HG02973 (cell line): ENCODE data around the gene KCNQ5.

Experiments
- ATAC-seq: cut with Tn5 transposase; IDR thresholded peaks from one replicate; pipeline ENCODE4 v1.9.1; 2021; ENCODE audit warnings: moderate library complexity; ENCODE audit not compliant: unreplicated experiment

The KCNQ5 gene

DNA sequence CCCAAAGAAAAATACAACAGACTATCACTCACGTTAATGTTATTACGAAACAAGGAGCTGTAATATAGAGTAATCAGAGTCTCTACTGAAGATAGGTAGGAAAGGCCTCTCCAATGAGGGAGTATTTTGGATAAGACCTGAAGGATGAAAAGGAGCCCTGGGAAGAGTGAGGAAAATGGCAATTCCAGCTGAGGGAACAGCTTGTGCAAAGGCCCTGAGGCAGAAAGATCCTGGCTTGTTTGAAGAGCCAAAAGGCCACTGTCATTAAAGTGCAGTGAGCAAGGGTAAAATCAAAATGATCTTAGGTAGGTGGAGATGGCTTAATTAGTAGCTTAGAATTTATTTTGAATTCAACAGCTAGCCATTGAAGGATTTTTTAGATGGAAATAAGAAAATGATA lies 464.9 kb downstream of the KCNQ5 start:
- no peak for ATAC-seq

- peak; percentile 84 for ATAC-seq
These were observed 466.4 kb downstream of the KCNQ5 start for GRCh38 chr6:73088138-73088813.

DNA sequence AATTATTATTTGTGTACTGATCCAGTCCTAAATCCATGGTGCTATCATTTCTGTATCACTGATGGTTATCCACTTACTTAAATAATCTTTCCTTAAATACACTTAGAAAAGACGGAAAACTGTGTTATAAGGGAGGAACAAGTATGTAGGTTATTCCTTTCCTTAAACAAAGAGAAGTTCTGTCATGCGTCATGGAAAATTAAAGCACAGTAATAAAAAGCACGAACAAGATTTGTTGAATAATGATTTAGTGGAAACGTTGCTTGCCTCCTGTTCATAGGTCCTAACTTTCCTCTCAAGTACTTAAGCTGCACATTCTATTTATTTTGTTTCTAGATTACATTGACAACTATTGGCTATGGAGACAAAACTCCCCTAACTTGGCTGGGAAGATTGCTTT lies 483.1 kb downstream of the KCNQ5 start:
- no peak for ATAC-seq

DNA sequence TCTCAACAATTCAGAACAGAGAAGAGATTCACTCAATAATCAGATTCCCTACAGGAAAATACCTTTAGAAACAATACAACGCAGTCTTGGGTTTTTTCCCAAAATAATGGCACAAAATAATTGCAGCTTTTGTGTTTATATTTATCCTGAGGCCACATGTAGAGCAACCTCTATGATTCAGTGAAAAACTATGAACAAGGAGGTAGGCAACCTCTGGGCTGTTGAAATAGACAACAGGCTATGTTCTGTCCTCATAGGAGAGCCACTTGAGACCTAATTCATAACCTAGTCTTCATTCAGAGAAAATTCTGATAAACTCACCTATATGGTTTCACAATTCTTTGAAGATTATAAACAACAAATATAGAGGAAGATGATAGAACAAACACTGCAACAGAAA lies 485.2 kb downstream of the KCNQ5 start:
- ATAC-seq = no peak

- no peak for ATAC-seq
These were observed 487.1 kb downstream of the KCNQ5 start for GRCh38 chr6:73108949-73109348.

- ATAC-seq = no peak
These were observed 487.8 kb downstream of the KCNQ5 start for GRCh38 chr6:73109659-73110058.

DNA sequence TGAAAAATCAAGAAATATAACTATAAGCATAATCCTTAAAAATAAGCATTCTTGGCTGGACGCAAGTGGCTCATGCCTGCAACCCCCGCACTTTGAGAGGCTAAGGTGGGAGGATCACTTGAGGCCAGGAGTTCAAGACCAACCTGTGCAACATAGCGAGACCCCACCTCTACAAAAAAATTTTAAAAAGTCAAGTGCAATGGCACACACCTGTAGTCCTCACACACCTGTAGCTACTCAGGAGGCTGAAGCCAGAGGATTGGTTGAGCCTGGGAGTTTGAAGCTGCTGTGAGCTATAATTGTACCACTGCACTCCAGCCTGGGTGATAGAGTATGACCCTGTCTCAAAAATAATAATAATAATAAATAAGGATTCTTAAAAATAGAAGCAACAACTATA lies 494.5 kb downstream of the KCNQ5 start:
- no peak for ATAC-seq

DNA sequence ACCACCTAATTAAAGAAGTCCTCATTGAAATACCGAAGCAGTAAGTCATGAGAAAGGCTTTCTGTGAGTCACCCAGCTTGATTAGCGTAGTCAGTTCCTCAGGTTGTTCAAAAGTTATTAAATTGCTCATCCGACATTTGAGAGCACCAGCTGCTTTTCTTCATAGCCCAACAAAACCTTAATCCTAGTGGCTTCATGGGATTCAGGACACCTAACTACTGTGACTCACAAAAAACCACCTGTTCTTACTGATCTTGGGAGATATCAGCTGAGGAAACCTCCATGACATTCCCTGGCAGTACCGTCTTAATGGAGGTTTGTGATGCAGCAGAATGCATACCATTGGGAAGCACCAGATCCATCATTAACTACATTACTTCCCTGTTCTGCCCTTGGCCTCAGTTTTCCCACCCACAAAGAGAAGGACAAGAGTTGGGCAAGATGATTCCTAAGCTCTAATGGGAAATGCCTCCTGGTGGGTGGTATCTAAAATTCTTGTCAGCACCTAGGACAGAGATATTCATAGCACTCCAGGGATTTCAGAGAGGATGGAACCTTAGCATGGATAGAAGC lies 499.6 kb downstream of the KCNQ5 start:
- no peak for ATAC-seq

DNA sequence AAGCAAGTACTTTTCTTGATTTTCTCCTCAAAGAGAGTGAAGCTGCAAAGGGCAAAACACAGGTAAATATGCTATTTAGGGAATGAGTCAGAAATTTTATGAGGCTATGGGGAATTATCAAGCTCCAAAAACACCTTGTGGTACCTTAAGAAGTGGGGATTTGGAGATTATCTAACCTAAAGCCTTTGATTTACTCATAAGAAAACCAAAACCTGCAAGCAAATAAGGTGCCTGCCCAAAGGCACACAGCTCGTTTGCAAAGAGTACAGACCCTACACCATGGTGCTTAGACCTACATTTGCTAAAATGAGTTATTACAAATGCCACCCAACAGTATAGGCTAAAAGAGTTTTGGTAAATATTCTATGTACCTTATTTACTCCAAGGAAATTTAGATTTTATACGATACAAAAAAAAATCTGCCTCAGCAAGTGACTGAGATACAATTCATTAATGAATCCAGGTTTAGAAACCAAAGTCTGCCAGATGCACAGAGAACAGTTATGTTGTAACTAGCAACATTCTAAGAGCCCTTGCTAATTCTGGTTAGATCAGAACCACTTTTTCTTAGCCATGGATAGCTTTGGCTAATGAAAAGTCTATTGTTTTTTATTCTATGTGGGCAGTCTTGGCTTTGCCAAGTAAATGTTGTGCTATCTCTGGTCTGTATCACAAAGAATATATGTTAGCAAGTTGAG lies 501.9 kb downstream of the KCNQ5 start:
- peak; percentile 82 for ATAC-seq

GRCh38 chr6:73129653-73130443 lies 508.0 kb downstream of the KCNQ5 start:
- ATAC-seq = peak; percentile 92

- no peak for ATAC-seq
These were observed 509.8 kb downstream of the KCNQ5 start for GRCh38 chr6:73131706-73132105.

DNA sequence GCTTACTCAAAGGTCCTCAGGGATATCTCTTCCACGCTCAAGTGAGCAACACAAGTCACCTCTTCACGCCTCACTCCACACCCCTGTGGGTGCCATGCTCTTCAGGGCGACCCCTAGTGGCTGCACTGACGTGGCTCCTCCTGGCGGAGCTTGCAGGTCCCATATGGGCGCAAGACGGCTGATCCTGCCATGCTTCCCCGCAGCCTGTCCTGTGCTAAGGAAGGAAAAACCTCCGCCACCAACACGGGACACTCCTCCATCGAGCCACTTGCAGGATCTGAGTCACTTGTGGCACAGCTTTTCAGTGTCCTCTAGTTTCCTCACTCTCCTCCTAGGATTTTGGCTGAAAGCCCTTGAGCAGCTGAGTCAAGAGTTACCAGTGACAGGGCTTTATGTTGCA lies 512.7 kb downstream of the KCNQ5 start:
- ATAC-seq = no peak

DNA sequence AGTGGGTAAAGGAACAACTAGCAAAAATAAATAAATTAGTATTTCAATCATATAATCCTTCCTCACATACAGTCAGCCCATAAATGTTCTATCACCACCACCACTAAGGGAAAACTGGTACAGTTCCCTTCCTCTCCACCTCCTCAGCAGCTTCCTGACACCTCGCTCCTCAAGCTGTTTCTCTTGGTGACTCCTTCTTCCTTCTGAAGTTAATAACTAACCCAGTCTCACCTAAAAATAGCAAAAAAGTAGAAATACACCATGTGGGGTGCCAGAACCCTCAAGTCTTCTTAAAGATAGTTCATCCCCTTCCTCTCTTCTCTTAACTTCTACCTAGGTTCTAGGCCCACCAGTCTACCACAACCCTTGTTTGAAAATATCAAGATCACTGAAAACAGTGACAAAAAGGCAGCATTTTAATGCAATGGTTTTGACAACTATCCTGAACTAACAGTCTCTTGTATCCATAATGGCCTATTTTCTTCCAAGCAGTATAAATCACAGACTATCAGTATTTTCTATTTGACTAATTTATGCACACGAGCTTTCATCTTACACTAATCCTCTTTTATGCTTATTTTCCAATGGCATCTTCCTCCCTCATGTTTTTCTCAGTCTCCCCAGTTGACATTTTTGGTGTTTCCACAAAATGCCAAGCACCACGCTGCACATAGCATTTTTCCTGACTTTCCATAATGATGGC lies 518.0 kb downstream of the KCNQ5 start:
- ATAC-seq = no peak

- no peak for ATAC-seq
These were observed 521.7 kb downstream of the KCNQ5 start for GRCh38 chr6:73143551-73143950.

- ATAC-seq = no peak
These were observed 522.7 kb downstream of the KCNQ5 start for GRCh38 chr6:73144516-73144915.

- ATAC-seq = peak; percentile 77
These were observed 523.8 kb downstream of the KCNQ5 start for GRCh38 chr6:73145690-73146089.

- ATAC-seq = no peak
These were observed 529.9 kb downstream of the KCNQ5 start for GRCh38 chr6:73151732-73152131.

DNA sequence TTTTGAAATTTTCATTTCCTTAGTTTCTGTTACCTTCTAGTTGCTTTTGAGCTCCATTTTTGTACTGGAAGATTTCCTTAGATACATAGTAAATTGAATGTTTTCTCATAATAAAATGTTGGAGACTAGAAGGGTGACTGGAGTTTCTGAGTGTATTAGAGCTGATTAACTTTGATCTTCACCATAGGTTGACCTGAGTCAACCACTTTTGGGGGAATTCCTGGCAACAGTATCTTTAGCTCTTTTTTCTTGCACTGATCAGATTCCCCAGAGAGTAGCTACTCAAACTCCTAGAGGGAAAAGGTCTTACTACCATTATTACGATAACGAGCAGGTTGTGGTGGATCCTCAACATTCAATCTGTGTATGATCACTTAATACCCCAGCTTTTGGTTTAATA lies 530.7 kb downstream of the KCNQ5 start:
- no peak for ATAC-seq

GRCh38 chr6:73152966-73153757 lies 531.3 kb downstream of the KCNQ5 start:
- ATAC-seq = no peak
